OCI-LY3 (cell line): ENCODE results near the gene SLCO4C1.

ENCODE experiments used
- CTCF ChIP-seq: fragments of 200-600, 300-600 bp; sonication (generic); IDR thresholded peaks from 2 replicates; pipeline ENCODE4 v1.5.1; 2014; ENCODE audit warnings: antibody characterized with exemption, low read length, low read depth
- EZH2phosphoT487 ChIP-seq: fragments of 200-600 bp; shearing (Covaris generic); IDR thresholded peaks from 2 replicates; pipeline ENCODE4 v1.6.1; 2018; ENCODE audit warnings: antibody characterized with exemption, mixed run types, low read depth

DNA sequence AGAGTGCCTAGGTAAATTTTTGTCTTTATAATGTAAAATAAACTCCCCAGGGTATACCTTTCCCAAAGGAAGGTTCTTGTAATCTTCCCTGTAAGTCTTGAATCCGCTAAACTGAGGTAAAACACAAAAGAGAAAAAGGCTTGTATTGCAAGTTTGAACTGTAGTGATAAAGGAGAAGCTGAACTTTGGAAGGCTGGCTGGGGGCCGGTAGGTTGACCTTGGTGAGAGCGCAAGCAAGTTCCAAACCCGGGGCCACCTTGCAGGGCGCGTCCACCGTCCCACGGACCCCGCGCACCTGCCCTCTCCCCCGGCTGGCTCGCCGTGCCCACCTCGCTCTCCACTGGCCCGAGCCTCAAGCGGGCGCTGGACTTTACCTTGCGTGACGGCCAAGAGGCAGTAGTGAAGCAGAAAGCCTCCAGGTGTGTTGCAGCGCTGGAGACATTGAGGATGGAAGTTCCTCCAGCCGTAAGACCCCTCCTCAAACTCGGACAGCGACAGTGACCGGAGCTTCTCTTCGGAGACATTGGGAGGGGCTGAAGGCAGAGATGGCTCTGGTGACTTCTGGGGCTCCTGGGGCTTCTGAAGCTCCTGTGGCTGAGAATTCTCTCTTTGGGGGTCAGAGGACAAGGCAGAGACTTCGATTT lies 428 bp downstream of the SLCO4C1 start:
- TF ChIP-seq CTCF = no peak
- TF ChIP-seq EZH2phosphoT487 = no peak
